GM12874 (cell line): Measurements from ENCODE around the gene TTC7B.

Source experiments
- TF ChIP-seq, protein P1 (sequence below): IDR thresholded peaks from 2 replicates; pipeline ENCODE4 v1.5.1; 2011; ENCODE audit warnings: low read depth, mild to moderate bottlenecking, control low read depth, low read length, moderate library complexity; ENCODE audit not compliant: insufficient read depth

The TTC7B gene

GRCh38 chr14:90523544-90523943, 292.7 kb downstream of the TTC7B start:
- TF ChIP-seq, protein P1, sequence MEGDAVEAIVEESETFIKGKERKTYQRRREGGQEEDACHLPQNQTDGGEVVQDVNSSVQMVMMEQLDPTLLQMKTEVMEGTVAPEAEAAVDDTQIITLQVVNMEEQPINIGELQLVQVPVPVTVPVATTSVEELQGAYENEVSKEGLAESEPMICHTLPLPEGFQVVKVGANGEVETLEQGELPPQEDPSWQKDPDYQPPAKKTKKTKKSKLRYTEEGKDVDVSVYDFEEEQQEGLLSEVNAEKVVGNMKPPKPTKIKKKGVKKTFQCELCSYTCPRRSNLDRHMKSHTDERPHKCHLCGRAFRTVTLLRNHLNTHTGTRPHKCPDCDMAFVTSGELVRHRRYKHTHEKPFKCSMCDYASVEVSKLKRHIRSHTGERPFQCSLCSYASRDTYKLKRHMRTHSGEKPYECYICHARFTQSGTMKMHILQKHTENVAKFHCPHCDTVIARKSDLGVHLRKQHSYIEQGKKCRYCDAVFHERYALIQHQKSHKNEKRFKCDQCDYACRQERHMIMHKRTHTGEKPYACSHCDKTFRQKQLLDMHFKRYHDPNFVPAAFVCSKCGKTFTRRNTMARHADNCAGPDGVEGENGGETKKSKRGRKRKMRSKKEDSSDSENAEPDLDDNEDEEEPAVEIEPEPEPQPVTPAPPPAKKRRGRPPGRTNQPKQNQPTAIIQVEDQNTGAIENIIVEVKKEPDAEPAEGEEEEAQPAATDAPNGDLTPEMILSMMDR: no peak

- TF ChIP-seq, protein P1: no peak
Measured at GRCh38 chr14:90522571-90523191, 293.5 kb downstream of the TTC7B start.

DNA sequence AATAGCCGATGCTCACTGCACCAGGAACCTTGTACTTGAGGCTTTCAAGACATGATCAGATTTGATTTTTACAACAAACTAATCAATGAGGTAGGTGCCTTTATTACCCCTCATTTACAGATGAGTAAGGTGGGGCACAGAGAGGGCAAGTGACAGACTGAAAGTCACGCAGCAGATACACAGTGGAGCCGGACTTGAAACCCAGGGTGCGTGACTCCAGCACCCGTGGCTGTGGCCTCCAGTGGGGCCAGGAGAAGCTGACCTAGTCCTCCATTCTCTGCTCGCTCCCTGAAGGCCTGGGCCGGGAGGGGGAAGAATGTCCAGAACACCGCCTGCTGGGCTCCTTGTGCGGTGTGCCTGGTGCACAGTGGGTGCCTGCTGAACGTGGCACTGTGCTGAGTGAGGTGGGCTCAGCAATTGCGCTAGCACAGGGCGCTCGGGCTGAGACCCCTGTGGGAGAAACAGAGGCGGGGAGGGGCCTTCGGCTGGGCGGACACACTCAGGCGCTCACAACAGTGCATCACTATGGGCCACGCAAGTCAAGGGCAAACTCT, 294.2 kb downstream of the TTC7B start:
- TF ChIP-seq, protein P1: no peak

DNA sequence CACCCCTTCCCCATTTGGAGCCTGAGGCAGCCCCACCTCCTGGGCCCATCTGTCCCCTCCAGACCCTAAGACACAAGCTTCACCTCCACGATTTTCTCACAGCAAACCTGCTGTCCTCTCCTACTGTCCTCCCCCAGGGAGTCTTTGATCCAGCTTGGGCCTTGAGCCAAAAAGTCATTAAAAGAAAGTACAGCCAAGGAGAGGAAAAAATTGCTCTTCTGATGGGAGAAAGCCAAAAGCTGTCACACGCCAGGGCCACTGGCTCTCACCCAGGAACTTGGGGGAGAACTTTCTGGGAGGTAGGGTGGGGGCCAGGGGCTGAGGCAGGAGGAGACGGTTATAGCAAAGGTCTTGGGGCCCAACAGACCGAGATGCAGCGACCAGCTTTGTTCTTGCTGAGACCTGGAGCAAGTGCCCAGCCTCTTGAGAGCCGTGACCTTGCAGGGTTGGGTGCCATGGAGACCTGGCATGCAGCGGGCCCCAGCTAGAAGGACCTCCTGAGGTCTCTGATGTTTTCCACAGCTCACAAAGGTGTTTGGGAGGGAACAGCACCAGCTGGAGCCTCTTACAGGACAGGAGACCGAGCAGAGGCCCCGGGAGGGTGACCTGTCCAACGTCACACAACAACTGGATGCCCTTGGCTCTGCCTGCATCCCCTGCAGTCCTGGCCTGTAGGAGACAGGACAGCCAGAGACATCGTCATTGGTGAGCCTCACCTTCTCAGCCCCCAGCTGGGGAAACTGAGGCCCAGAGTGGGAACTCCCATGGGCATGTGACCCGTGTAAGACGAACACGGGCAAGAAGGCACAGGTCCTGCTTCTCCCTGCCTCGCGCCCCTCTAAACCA, 294.9 kb downstream of the TTC7B start:
- TF ChIP-seq, protein P1: no peak

GRCh38 chr14:90520326-90520725, 295.9 kb downstream of the TTC7B start:
- TF ChIP-seq, protein P1: no peak

- TF ChIP-seq, protein P1: no peak
Measured at GRCh38 chr14:90519262-90519920, 296.8 kb downstream of the TTC7B start.

- TF ChIP-seq, protein P1: peak; percentile 68
Measured at GRCh38 chr14:90518941-90519256, 297.3 kb downstream of the TTC7B start.
